Ascending aorta (tissue), 2 donors: ENCODE data around the gene EXOC3. TPM values are rescaled to one million over a fixed set of nuclear protein-coding genes. Genes with fewer than 3 reads are reported as not detected.

ENCODE experiments used
- DNase-seq, 2 donors: peaks; one replicate each; pipeline ENCODE4 v3.0.0-alpha.2; 2019; ENCODE audit warnings: low spot score in 2 of 2
- H3K27ac ChIP-seq, 2 donors: fragments of 200-600 bp; sonication (generic); one replicate each; pipeline ENCODE4 v1.5.1; 2016 to 2017; ENCODE audit warnings: mild to moderate bottlenecking in 1 of 2
- H3K27me3 ChIP-seq: fragments of 200-600 bp; sonication (generic); one replicate; pipeline ENCODE4 v1.5.1; 2017
- H3K36me3 ChIP-seq, 2 donors: fragments of 200-600 bp; sonication (generic); one replicate each; pipeline ENCODE4 v1.5.1; 2016
- H3K4me1 ChIP-seq, 2 donors: fragments of 200-600 bp; sonication (generic); one replicate each; pipeline ENCODE4 v1.5.1; 2016 to 2017; ENCODE audit warnings: mild to moderate bottlenecking in 1 of 2
- H3K4me3 ChIP-seq, 2 donors: fragments of 200-600 bp; sonication (generic); one replicate each; pipeline ENCODE4 v1.5.1; 2016 to 2017; ENCODE audit warnings: mild to moderate bottlenecking in 1 of 2
- H3K9me3 ChIP-seq, 2 donors: fragments of 200-600 bp; sonication (generic); one replicate each; pipeline ENCODE4 v1.5.1; 2016
- intact Hi-C: fragments of 100-400 bp; cut with DNase I; formaldehyde crosslinking; loops from one replicate; pipeline ENCODE4 v1.15.1; 2023
- total RNA-seq: library from RNA; depleted of rRNA; stranded (reverse); fragments of >200 nt; gene quantifications from one replicate; pipeline ENCODE4 v1.1.0, GENCODE V29; 2016
- TF ChIP-seq, protein P1 (sequence below), 3 experiments: fragments of 200-600 bp in 2 of 3; fragments of 450-650 bp in 1 of 3; sonication (generic) in 2 of 3; IDR thresholded peaks; one replicate each; pipeline ENCODE4 v1.5.1; 2016 to 2019; ENCODE audit warnings: antibody characterized with exemption in 3 of 3, mild to moderate bottlenecking in 1 of 3, moderate library complexity in 1 of 3

Gene EXOC3
- total RNA-seq, 1 donor from 2014 or later = 56.7 TPM

DNA sequence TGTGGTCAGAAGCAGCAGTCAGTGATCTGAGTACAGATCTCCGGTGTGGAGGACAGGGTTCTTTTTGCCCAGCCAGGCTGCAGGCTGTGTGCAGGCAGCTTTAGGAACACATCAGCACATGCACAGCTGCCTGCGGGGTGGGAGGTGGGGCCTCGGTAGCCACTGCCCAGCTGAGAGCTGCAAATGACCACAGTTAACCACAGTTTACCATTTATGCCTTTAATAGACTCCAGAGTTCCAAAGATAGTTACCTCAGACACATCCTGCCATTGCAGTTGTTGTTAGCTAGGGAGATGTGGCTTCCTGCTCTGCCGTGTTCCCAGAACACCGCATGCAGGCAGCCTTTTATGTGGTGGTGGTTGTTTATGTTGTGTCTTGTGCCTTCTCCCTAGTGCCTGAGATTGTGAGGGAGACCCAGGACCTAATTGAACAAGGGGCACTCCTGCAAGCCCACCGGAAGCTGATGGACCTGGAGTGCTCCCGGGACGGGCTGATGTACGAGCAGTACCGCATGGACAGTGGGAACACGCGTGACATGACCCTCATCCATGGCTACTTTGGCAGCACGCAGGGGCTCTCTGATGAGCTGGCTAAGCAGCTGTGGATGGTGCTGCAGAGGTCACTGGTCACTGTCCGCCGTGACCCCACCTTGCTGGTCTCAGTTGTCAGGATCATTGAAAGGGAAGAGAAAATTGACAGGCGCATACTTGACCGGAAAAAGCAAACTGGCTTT lies 10.2 kb downstream of the EXOC3 start:
- Histone ChIP-seq H3K36me3 (peaks cover 81 to 94% of the 10 kb centered on the region in 2 donors), H3K4me3 (no peak overlapping the region), H3K4me1 (no peaks in the 10 kb centered on the region), H3K9me3 (peaks cover 7 to 14% of the 10 kb centered on the region in 2 donors), H3K27ac (no peak overlapping the region), H3K27me3 (no peaks in the 10 kb centered on the region)
- DNase-seq = peak in 1 of 2 donors; percentile 41
- intact Hi-C loops = no loop called here
- TF ChIP-seq, protein P1, sequence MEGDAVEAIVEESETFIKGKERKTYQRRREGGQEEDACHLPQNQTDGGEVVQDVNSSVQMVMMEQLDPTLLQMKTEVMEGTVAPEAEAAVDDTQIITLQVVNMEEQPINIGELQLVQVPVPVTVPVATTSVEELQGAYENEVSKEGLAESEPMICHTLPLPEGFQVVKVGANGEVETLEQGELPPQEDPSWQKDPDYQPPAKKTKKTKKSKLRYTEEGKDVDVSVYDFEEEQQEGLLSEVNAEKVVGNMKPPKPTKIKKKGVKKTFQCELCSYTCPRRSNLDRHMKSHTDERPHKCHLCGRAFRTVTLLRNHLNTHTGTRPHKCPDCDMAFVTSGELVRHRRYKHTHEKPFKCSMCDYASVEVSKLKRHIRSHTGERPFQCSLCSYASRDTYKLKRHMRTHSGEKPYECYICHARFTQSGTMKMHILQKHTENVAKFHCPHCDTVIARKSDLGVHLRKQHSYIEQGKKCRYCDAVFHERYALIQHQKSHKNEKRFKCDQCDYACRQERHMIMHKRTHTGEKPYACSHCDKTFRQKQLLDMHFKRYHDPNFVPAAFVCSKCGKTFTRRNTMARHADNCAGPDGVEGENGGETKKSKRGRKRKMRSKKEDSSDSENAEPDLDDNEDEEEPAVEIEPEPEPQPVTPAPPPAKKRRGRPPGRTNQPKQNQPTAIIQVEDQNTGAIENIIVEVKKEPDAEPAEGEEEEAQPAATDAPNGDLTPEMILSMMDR (IDR thresholded peaks at IDR 0.05) = no peak

DNA sequence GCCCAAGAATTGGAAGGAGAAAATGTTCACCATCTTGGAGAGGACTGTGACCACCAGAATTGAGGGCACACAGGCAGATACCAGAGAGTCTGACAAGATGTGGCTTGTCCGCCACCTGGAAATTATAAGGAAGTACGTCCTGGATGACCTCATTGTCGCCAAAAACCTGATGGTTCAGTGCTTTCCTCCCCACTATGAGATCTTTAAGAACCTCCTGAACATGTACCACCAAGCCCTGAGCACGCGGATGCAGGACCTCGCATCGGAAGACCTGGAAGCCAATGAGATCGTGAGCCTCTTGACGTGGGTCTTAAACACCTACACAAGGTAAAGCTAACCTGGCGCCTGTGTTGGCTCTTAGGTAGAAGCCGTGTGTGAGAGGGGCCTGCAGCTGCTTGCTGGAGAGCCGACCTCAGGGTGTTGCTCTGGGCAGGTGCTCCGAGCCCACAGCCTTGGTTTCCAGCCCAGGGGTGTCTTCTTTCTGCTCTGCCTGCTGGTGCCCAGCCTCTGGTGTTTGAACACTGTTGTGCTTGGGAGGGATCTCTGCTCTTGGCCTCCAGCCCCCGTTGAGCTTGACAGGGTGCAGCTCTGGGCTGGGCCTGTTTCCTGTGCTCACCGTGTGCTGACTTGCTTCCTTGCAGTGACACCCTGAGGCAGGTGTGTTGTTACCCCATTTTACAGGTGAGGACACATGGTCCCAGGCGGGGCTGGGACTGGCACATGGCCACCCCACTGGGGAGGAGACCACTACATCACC lies 10.9 kb downstream of the EXOC3 start:
- TF ChIP-seq, protein P1 (IDR thresholded peaks at IDR 0.05) = no peak
- intact Hi-C loops = no loop called here
- no peak overlapping the region for H3K4me3 ChIP-seq
- peak in 1 of 2 donors; percentile 50 for DNase-seq
- H3K9me3 ChIP-seq = peaks cover 7 to 14% of the 10 kb centered on the region in 2 donors
- H3K27me3 ChIP-seq = no peaks in the 10 kb centered on the region
- peaks cover 78 to 94% of the 10 kb centered on the region in 2 donors for H3K36me3 ChIP-seq
- no peak overlapping the region for H3K27ac ChIP-seq
- H3K4me1 ChIP-seq = no peaks in the 10 kb centered on the region

DNA sequence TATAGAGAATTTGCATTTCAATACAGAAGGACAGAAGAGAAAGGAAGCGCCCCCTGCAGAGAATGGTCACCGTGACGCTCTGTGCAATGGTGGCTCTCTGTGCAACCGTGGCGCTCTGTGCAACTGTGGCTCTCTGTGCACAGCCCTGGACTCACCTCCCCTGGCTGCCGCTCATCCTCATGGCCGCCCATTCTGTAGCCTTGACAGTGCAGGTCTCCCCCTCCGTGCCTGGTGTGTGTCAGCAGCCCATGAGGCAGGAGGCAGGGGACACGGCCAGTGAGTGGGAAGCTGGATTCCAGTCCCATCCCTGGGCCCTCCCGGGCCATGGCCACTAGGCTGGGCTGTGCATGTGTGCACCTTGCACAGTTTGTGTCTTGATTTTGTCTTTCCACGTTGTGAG lies 12.0 kb downstream of the EXOC3 start:
- peak in 1 of 2 donors; percentile 57 for DNase-seq
- no peak overlapping the region for H3K4me3 ChIP-seq
- peaks cover 7 to 14% of the 10 kb centered on the region in 2 donors for H3K9me3 ChIP-seq
- no peak overlapping the region for H3K27ac ChIP-seq
- TF ChIP-seq, protein P1 (IDR thresholded peaks at IDR 0.05) = no peak
- H3K27me3 ChIP-seq = no peaks in the 10 kb centered on the region
- no peaks in the 10 kb centered on the region for H3K4me1 ChIP-seq
- intact Hi-C loops = no loop called here
- H3K36me3 ChIP-seq = peaks cover 75 to 94% of the 10 kb centered on the region in 2 donors

DNA sequence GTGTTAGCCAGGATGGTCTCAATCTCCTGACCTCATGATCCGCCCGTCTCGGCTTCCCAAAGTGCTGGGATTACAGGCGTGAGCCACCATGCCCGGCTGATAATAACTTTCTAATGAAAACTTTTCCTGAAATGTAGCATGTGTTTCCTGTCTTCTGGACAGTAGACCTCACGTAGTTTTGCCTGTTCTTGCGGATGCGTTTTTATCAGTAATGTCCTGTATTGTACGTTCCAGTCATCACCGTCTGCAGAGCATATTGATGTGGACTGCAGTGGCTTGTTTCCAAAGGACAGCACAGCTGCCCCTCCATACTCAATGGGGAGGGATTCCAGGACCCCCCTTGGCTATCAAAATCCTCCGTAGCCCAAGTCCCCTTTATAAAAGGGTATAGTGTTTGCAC lies 12.8 kb downstream of the EXOC3 start:
- peak in 1 of 2 donors; percentile 11 for DNase-seq
- H3K27ac ChIP-seq = no peak overlapping the region
- H3K4me3 ChIP-seq = no peak overlapping the region
- TF ChIP-seq, protein P1 (IDR thresholded peaks at IDR 0.05) = no peak
- no peaks in the 10 kb centered on the region for H3K4me1 ChIP-seq
- peaks cover 7 to 14% of the 10 kb centered on the region in 2 donors for H3K9me3 ChIP-seq
- intact Hi-C loops = no loop called here
- H3K27me3 ChIP-seq = no peaks in the 10 kb centered on the region
- H3K36me3 ChIP-seq = peaks cover 83 to 92% of the 10 kb centered on the region in 2 donors

DNA sequence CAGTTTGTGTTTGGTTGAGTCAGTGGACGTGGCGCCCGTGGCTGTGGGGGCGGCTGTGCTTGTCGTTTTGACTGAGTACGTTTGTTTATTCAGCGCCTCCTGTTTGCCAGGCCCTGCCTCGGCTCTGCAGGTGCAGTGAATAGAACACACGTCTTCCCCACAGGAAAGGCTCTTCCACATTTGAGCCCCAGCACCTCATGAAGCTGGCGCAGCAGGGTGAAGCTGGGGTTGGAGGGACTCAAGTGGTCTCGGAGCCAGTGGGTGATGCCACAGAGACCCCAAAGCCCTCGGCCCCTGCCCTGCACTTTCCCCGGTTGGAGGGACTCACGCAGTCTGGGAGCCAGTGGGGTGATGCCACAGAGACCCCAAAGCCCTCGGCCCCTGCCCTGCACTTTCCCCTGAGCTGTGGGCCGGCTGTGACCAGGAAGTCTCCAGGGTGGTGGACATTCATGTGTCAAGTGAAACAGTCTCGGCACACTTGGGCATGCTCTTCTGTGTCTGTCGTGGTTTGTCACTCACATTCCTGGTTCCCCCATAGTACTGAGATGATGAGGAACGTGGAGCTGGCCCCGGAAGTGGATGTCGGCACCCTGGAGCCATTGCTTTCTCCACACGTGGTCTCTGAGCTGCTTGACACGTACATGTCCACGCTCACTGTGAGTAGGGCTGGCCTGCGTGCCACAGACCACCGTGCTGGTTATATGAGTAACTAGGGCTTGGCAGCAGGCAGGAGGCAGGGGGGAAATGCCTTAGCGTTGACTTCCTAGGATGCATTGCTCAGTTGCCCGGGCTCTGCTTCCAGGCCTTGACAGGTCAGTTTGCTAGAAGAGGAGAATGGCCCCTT lies 13.6 kb downstream of the EXOC3 start:
- peaks cover 79 to 87% of the 10 kb centered on the region in 2 donors for H3K36me3 ChIP-seq
- TF ChIP-seq, protein P1 (IDR thresholded peaks at IDR 0.05) = no peak
- no peak overlapping the region for H3K4me3 ChIP-seq
- H3K27ac ChIP-seq = no peak overlapping the region
- H3K9me3 ChIP-seq = peaks cover 5 to 9% of the 10 kb centered on the region in 2 donors
- DNase-seq = peak in 1 of 2 donors; percentile 55
- H3K27me3 ChIP-seq = no peaks in the 10 kb centered on the region
- intact Hi-C loops = no loop called here
- no peaks in the 10 kb centered on the region for H3K4me1 ChIP-seq
